ENCODE measurements around the gene MARCHF9.

GRCh38 chr12:57795354-57795753 is 40.5 kb downstream of the MARCHF9 start:
- no peak for TF ChIP-seq GATA2 (IDR thresholded peaks at IDR 0.05; ENCODE audit: low read depth, low read length)
- TF ChIP-seq GATA3 (IDR thresholded peaks at IDR 0.05; ENCODE audit: low read depth, low read length) = no peak
